Glutamatergic neuron (in vitro differentiated cells): ENCODE results near the gene FBXL7. TPM values are rescaled to one million over a fixed set of nuclear protein-coding genes. Genes with fewer than 3 reads are reported as not detected.

Source experiments
- DNase-seq: peaks from one replicate; pipeline ENCODE4 v3.0.0; 2022
- H3K27ac Mint-ChIP-seq: one replicate; pipeline ENCODE4 v1.8.0; 2020; ENCODE audit warnings: mild to moderate bottlenecking, mixed read lengths, inconsistent platforms; ENCODE audit not compliant: unreplicated experiment
- H3K27me3 Mint-ChIP-seq: one replicate; pipeline ENCODE4 v1.8.0; 2020; ENCODE audit warnings: mild to moderate bottlenecking, moderate library complexity, mixed read lengths, inconsistent platforms; ENCODE audit not compliant: unreplicated experiment
- H3K36me3 Mint-ChIP-seq: one replicate; pipeline ENCODE4 v1.8.0; 2020; ENCODE audit warnings: mild to moderate bottlenecking, mixed read lengths, inconsistent platforms; ENCODE audit not compliant: unreplicated experiment
- H3K4me1 Mint-ChIP-seq: one replicate; pipeline ENCODE4 v1.8.0; 2020; ENCODE audit warnings: mild to moderate bottlenecking, low read depth, mixed read lengths, inconsistent platforms; ENCODE audit not compliant: unreplicated experiment
- H3K4me3 Mint-ChIP-seq: one replicate; pipeline ENCODE4 v1.8.0; 2020; ENCODE audit warnings: mild to moderate bottlenecking, mixed read lengths, inconsistent platforms; ENCODE audit not compliant: unreplicated experiment
- H3K9me3 Mint-ChIP-seq: one replicate; pipeline ENCODE4 v1.8.0; 2020; ENCODE audit warnings: mild to moderate bottlenecking, moderate library complexity, mixed read lengths, inconsistent platforms; ENCODE audit not compliant: unreplicated experiment
- total RNA-seq: library from RNA; stranded (reverse); fragmentation: NEBNext Ultra II Directional; extraction: Animal tissue kit (Norgen Biotek cat#: 25700); gene quantifications from one replicate; pipeline ENCODE4 v1.2.1, GENCODE V29; 2021; ENCODE audit not compliant: unreplicated experiment
- TF ChIP-seq, protein P1 (sequence below): fragments of 200-600 bp; sonication (generic); IDR thresholded peaks from one replicate; pipeline ENCODE4 v1.5.0; 2021; ENCODE audit not compliant: partially characterized antibody, unreplicated experiment

FBXL7 gene
- total RNA-seq, 1 donor from 2014 or later = 25.3 TPM

DNA sequence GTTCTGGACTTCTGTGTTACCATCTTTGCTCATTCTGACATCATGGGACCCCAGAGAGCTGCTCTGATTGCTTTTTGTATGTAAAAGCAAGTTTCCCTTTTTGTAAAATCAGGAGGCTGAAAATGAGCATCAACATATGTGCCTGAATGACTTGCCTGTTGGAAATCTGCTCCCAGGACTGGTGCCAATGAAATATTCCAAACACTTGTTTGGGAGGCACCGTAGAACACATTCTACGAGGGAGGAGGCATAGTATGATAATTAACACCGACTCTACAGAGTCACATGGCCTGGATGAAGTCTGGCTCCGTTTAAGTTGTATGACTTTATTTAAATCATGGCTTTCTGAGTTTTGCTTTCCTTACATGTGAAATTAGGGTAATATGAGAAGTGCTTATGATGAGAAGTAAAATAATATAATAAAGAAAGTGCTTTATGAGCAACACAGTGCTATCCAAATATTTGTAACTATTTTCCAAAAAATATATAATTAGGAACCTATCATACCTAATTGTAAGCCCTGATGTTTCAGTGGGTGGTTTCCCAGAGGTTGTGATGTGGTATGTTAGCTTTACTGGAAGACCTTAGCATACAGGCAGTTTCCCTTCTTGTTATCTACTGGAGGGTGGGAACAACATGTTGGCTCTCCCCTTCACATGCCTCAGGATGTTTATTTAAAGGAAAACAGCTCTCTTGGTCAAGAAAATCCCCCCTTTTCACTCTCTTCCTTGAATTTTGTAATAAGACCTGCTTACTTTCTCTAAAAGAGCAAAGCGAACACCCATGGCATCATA lies 238.1 kb downstream of the FBXL7 start:
- Mint-ChIP-seq H3K4me1 (peaks cover 23% of the 10 kb centered on the region), H3K27me3 (no peaks in the 10 kb centered on the region), H3K36me3 (peaks cover 6% of the 10 kb centered on the region), H3K9me3 (peaks cover 4% of the 10 kb centered on the region), H3K27ac (no peak overlapping the region), H3K4me3 (no peak overlapping the region)
- TF ChIP-seq, protein P1, sequence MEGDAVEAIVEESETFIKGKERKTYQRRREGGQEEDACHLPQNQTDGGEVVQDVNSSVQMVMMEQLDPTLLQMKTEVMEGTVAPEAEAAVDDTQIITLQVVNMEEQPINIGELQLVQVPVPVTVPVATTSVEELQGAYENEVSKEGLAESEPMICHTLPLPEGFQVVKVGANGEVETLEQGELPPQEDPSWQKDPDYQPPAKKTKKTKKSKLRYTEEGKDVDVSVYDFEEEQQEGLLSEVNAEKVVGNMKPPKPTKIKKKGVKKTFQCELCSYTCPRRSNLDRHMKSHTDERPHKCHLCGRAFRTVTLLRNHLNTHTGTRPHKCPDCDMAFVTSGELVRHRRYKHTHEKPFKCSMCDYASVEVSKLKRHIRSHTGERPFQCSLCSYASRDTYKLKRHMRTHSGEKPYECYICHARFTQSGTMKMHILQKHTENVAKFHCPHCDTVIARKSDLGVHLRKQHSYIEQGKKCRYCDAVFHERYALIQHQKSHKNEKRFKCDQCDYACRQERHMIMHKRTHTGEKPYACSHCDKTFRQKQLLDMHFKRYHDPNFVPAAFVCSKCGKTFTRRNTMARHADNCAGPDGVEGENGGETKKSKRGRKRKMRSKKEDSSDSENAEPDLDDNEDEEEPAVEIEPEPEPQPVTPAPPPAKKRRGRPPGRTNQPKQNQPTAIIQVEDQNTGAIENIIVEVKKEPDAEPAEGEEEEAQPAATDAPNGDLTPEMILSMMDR = no peak
- no peak for DNase-seq

DNA sequence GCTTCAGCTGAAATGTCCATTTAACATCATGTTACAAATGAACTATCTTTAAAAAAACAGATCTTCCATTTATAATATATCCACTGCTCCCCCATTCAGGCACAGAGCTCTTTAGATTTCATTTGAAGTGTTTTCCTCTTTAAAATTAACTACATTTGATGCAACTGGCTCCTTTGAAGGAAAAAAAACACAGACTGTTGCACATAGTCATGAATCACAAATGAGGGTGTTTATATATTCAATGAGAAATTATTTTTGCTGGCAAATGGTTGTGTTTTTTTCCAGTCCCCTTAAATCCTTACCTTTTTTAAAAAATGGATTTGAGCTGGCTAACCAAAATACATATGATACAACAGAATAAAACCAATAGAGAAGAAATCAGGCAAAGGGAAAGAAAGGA lies 240.4 kb downstream of the FBXL7 start:
- Mint-ChIP-seq H3K27ac (no peak overlapping the region), H3K9me3 (peaks cover 5% of the 10 kb centered on the region), H3K4me1 (peaks cover 17% of the 10 kb centered on the region), H3K27me3 (no peaks in the 10 kb centered on the region), H3K4me3 (no peak overlapping the region), H3K36me3 (peaks cover 15% of the 10 kb centered on the region)
- no peak for DNase-seq
- TF ChIP-seq, protein P1 = no peak

DNA sequence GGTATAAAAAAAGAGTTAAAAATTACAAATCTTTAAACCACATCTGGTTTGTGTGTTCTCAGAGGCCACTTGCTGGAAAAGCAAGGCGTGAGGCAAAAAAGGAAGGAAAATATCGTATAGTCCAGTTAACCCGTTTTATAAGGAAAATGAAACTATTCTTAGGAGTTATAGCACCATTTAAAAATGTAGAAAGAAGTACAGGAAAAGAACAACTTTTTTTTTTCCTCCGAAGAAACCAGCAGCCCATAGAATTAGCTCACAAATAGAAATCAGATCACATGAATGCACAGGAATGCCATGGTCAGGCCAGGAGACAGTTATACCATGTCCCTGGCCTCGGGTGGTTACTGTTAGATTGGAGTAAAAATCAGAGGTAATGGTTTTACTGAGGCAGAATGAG lies 241.6 kb downstream of the FBXL7 start:
- Mint-ChIP-seq H3K27ac (no peak overlapping the region), H3K9me3 (peaks cover 5% of the 10 kb centered on the region), H3K27me3 (no peaks in the 10 kb centered on the region)

DNA sequence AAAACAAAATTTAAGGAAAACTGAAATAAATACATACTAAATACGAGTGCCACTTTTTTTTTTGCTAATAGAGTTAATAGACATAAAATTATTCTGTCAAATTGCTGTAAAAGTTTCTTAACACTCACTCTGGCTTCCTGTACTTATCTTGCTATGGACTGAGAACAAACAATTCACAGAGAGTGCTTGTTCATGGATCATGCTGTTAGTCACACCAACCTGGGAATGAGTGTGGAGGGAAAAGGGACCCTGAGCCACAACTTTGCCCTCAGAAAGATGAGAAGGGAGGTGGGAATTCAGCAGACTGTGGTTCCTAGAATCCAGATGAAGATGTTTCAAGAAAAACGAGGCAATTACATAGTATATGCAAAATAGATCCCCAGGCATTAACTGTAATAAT lies 246.9 kb downstream of the FBXL7 start:
- Mint-ChIP-seq H3K4me3 (no peak overlapping the region), H3K36me3 (peaks cover 15% of the 10 kb centered on the region), H3K27ac (no peak overlapping the region), H3K4me1 (peaks cover 26% of the 10 kb centered on the region), H3K27me3 (peaks cover 7% of the 10 kb centered on the region), H3K9me3 (peaks cover 7% of the 10 kb centered on the region)
- DNase-seq = no peak
- TF ChIP-seq, protein P1 = no peak

More for the DNA sequence above, 241.6 kb downstream of the FBXL7 start:
- H3K4me3 Mint-ChIP-seq = no peak overlapping the region
- TF ChIP-seq, protein P1 = no peak
- H3K4me1 Mint-ChIP-seq = peaks cover 25% of the 10 kb centered on the region
- H3K36me3 Mint-ChIP-seq = peaks cover 15% of the 10 kb centered on the region
- no peak for DNase-seq

DNA sequence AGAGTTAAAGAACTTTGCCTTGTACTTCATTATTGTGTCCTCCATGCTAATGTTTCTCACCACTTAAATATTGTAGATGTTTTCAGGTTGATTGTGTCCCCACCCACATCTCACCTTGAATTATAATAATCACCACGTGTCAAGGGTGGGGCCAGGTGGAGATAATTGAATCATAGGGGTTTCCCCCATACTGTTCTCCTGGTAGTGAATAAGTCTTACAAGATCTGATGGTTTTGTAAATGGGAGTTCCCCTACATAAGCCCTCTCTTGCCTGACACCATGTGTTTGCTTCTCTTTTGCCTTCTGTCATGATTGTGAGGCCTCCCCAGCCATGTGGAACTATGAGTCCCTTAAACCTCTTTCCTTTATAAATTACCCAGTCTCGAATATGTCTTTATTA lies 248.3 kb downstream of the FBXL7 start:
- Mint-ChIP-seq H3K9me3 (peaks cover 5% of the 10 kb centered on the region), H3K27ac (peak overlapping the region; percentile 71)

More for the DNA sequence above, 248.3 kb downstream of the FBXL7 start:
- H3K36me3 Mint-ChIP-seq = peaks cover 8% of the 10 kb centered on the region
- DNase-seq = no peak
- TF ChIP-seq, protein P1 = no peak
- H3K27me3 Mint-ChIP-seq = peaks cover 7% of the 10 kb centered on the region
- H3K4me3 Mint-ChIP-seq = no peak overlapping the region
- peaks cover 37% of the 10 kb centered on the region for H3K4me1 Mint-ChIP-seq
